SK-N-SH (cell line): Measurements from ENCODE around the gene PRPS1. TPM values are rescaled to one million over a fixed set of nuclear protein-coding genes. Genes with fewer than 3 reads are reported as not detected.

ENCODE experiments used
- CTCF ChIA-PET: fragments of 300-600, 350-600 bp; formaldehyde crosslinking; extraction: SDS; loops from one replicate; lab custom pipeline; 2021; lab: Yijun Ruan, JAX
- POLR2A ChIA-PET: fragments of 350-600 bp; sonication (Branson Sonifier 250); formaldehyde crosslinking; extraction: SDS; loops from one replicate; lab custom pipeline; 2020; ENCODE audit warnings: antibody characterized with exemption, inconsistent platforms; lab: Yijun Ruan, JAX
- DNase-seq: peaks from one replicate; pipeline ENCODE4 v3.0.0; 2012
- H2AFZ ChIP-seq: fragments of 200-600 bp; sonication (generic); 2 replicates; pipeline ENCODE4 v1.8.1; 2016; ENCODE audit warnings: antibody characterized with exemption, mild to moderate bottlenecking, low read depth
- H3F3A ChIP-seq: fragments of 200-600 bp; sonication (generic); replicated peaks from 2 replicates; pipeline ENCODE3; 2016; ENCODE audit warnings: antibody characterized with exemption, mild to moderate bottlenecking; ENCODE audit not compliant: insufficient read depth
- H3K27ac ChIP-seq, 2 experiments: fragments of 200-500 bp in 1 of 2; fragments of 200-600 bp in 1 of 2; sonication (Bioruptor generic) in 1 of 2; sonication (generic), shearing (Covaris generic) in 1 of 2; 2 replicates each; pipeline versions ENCODE4 v1.5.1 to v1.6.1; 2014 to 2016; ENCODE audit warnings: low read depth in 2 of 2, inconsistent platforms in 1 of 2, low read length in 1 of 2, mild to moderate bottlenecking in 1 of 2, mixed read lengths in 1 of 2
- H3K27me3 ChIP-seq: fragments of 200-600 bp; sonication (generic), shearing (Covaris generic); 2 replicates; pipeline ENCODE4 v1.6.1; 2016; ENCODE audit warnings: mixed run types; ENCODE audit not compliant: insufficient read depth
- H3K36me3 ChIP-seq, 2 experiments: fragments of 200-500 bp in 1 of 2; fragments of 200-600 bp in 1 of 2; sonication (Bioruptor generic) in 1 of 2; sonication (generic) in 1 of 2; replicated peaks in 1 of 2; 2 replicates each; pipeline versions ENCODE3 to v1.5.1; 2014 to 2016; ENCODE audit warnings: low read length in 1 of 2, mild to moderate bottlenecking in 1 of 2; ENCODE audit not compliant: insufficient read depth in 2 of 2, control insufficient read depth in 1 of 2
- H3K4me1 ChIP-seq, 2 experiments: fragments of 200-500 bp in 1 of 2; fragments of 200-600 bp in 1 of 2; sonication (Bioruptor generic) in 1 of 2; sonication (generic), shearing (Covaris generic) in 1 of 2; 2 replicates each; pipeline versions ENCODE4 v1.5.1 to v1.6.1; 2014 to 2016; ENCODE audit warnings: low read depth in 1 of 2, low read length in 1 of 2, mixed run types in 1 of 2; ENCODE audit not compliant: insufficient read depth in 2 of 2, control insufficient read depth in 1 of 2
- H3K4me2 ChIP-seq: fragments of 200-600 bp; sonication (generic), shearing (Covaris generic); 2 replicates; pipeline ENCODE4 v1.6.1; 2017; ENCODE audit warnings: mixed run types
- H3K4me3 ChIP-seq, 2 experiments: fragments of 200-500 bp in 1 of 2; fragments of 200-600 bp in 1 of 2; sonication (Bioruptor generic) in 1 of 2; sonication (generic), shearing (Covaris generic) in 1 of 2; 2 replicates each; pipeline versions ENCODE4 v1.5.1 to v1.8.1; 2014 to 2016; ENCODE audit warnings: low read depth in 2 of 2, inconsistent platforms in 1 of 2, low read length in 1 of 2, mild to moderate bottlenecking in 1 of 2, mixed read lengths in 1 of 2, moderate library complexity in 1 of 2
- H3K79me2 ChIP-seq: fragments of 200-600 bp; sonication (generic); 2 replicates; pipeline ENCODE4 v1.8.1; 2017; ENCODE audit warnings: mild to moderate bottlenecking; ENCODE audit not compliant: insufficient read depth
- H3K9ac ChIP-seq: fragments of 200-600 bp; sonication (generic); 2 replicates; pipeline ENCODE4 v1.6.1; 2017; ENCODE audit warnings: mixed run types
- H3K9me2 ChIP-seq: fragments of 200-600 bp; sonication (generic); 2 replicates; pipeline ENCODE4 v1.6.1; 2017; ENCODE audit warnings: mixed run types
- H3K9me3 ChIP-seq: fragments of 200-600 bp; sonication (generic); 2 replicates; pipeline ENCODE4 v1.6.1; 2017; ENCODE audit warnings: mixed run types, mild to moderate bottlenecking, moderate library complexity
- H4K20me1 ChIP-seq: fragments of 200-600 bp; sonication (generic); 2 replicates; pipeline ENCODE4 v1.6.1; 2017; ENCODE audit warnings: mild to moderate bottlenecking, mixed run types; ENCODE audit not compliant: insufficient read depth
- CHD2 ChIP-seq: fragments of 150-350 bp; IDR thresholded peaks from 2 replicates; pipeline ENCODE4 v1.6.1; 2018; ENCODE audit warnings: low read length; ENCODE audit not compliant: partially characterized antibody
- CTCF ChIP-seq: fragments of 200-600 bp; sonication (generic); IDR thresholded peaks from 2 replicates; pipeline ENCODE4 v1.6.1; 2017; ENCODE audit warnings: antibody characterized with exemption, mild to moderate bottlenecking, moderate library complexity
- ELF1 ChIP-seq: IDR thresholded peaks from 2 replicates; pipeline ENCODE4 v1.4.0; 2012
- EP300 ChIP-seq, 2 experiments: IDR thresholded peaks; 2 replicates each; pipeline versions ENCODE4 v1.4.0 to v1.6.1; 2012; ENCODE audit warnings: borderline replicate concordance in 1 of 2, low read depth in 1 of 2, low read length in 1 of 2
- EZH2phosphoT487 ChIP-seq: fragments of 200-600 bp; sonication (generic); IDR thresholded peaks from 2 replicates; pipeline ENCODE4 v1.6.1; 2017; ENCODE audit warnings: low read depth, mixed run types, mild to moderate bottlenecking, antibody characterized with exemption, moderate library complexity, borderline replicate concordance
- FOSL2 ChIP-seq: IDR thresholded peaks from 2 replicates; pipeline ENCODE4 v1.4.0; 2012; ENCODE audit warnings: low read depth, mild to moderate bottlenecking, moderate library complexity, borderline replicate concordance
- FOXJ3 ChIP-seq: sonication (generic); formaldehyde crosslinking; IDR thresholded peaks from 2 replicates; pipeline ENCODE4 v1.5.1; 2020; ENCODE audit warnings: mild to moderate bottlenecking, missing genetic modification reagents
- GABPA ChIP-seq: IDR thresholded peaks from 2 replicates; pipeline ENCODE4 v1.4.0; 2012; ENCODE audit warnings: low read depth, mild to moderate bottlenecking
- IRF3 ChIP-seq: fragments of 150-350 bp; IDR thresholded peaks from 2 replicates; pipeline ENCODE4 v1.6.1; 2016; ENCODE audit warnings: mild to moderate bottlenecking, low read depth, low read length
- JUND ChIP-seq: IDR thresholded peaks from 2 replicates; pipeline ENCODE4 v1.4.0; 2012
- MEF2A ChIP-seq: IDR thresholded peaks from 2 replicates; pipeline ENCODE4 v1.4.0; 2012; ENCODE audit warnings: low read depth, borderline replicate concordance
- MXI1 ChIP-seq: IDR thresholded peaks from 2 replicates; pipeline ENCODE4 v1.6.1; 2012; ENCODE audit warnings: mild to moderate bottlenecking, low read depth, low read length, improper control_type of control experiment
- NRF1 ChIP-seq: IDR thresholded peaks from 2 replicates; pipeline ENCODE4 v1.6.1; 2012; ENCODE audit warnings: low read depth, mild to moderate bottlenecking, low read length
- PBX3 ChIP-seq: IDR thresholded peaks from 2 replicates; pipeline ENCODE4; 2012
- RCOR1 ChIP-seq: fragments of 150-350 bp; IDR thresholded peaks from 2 replicates; pipeline ENCODE4 v1.6.1; 2017; ENCODE audit warnings: antibody characterized with exemption, low read length
- RFX5 ChIP-seq: IDR thresholded peaks from 2 replicates; pipeline ENCODE4 v1.6.1; 2012; ENCODE audit warnings: mild to moderate bottlenecking, improper control_type of control experiment, low read length
- RXRA ChIP-seq: IDR thresholded peaks from 2 replicates; pipeline ENCODE4 v1.4.0; 2012; ENCODE audit warnings: low read depth, mild to moderate bottlenecking, borderline replicate concordance
- USF2 ChIP-seq: fragments of 150-350 bp; IDR thresholded peaks from 2 replicates; pipeline ENCODE4 v1.6.1; 2017; ENCODE audit warnings: antibody characterized with exemption, low read length, low read depth, borderline replicate concordance
- YY1 ChIP-seq: IDR thresholded peaks from 2 replicates; pipeline ENCODE4 v1.4.0; 2012; ENCODE audit warnings: low read depth, mild to moderate bottlenecking
- ZBTB33 ChIP-seq: IDR thresholded peaks from 2 replicates; pipeline ENCODE4 v1.4.0; 2012; ENCODE audit warnings: low read depth, borderline replicate concordance
- WGBS: methylation state at CpG from one replicate; pipeline ENCODE4 v1.1.6; 2017; ENCODE audit warnings: low lambda C conversion rate; 5-methylcytosine and 5-hydroxymethylcytosine counted together
- polyA plus RNA-seq, 3 experiments: library from polyadenylated mRNA; depleted of rRNA; stranded (reverse); fragments of >200 nt; gene quantifications; 2 replicates each; pipeline ENCODE4 v1.2.3, GENCODE V29; 2012

PRPS1 gene
- polyA plus RNA-seq, 1 of the 3 experiments (the other 2 are of a cell fraction), result 42.3 TPM

- no peak for TF ChIP-seq ZBTB33
- TF ChIP-seq EZH2phosphoT487, result no peak
Measured at GRCh38 chrX:107656978-107657377, 28.7 kb downstream of the PRPS1 start (continued).

GRCh38 chrX:107658660-107659059 lies 30.4 kb downstream of the PRPS1 start:
- ChIA-PET POLR2A (interaction anchor here (1.8 kb wide), 1 partner anchor 118 kb away, joined by 4 read pairs; the partner anchor contains the start of gene NCBP2L), CTCF (interaction anchor here (1.0 to 5.9 kb wide), 7 partner anchors 15 to 122 kb away, joined by 3 to 63 read pairs (median 7); partner anchors contain the start of genes NCBP2L and TSC22D3)
- H3K9me3 ChIP-seq, result no peaks in the 10 kb centered on the region

More at GRCh38 chrX:107658660-107659059, 30.4 kb downstream of the PRPS1 start:
- no peak overlapping the region for H3K27ac ChIP-seq
- H3K9me2 ChIP-seq, result no peaks in the 10 kb centered on the region
- H3K9ac ChIP-seq, result no peak overlapping the region
- H3K79me2 ChIP-seq, result no peaks in the 10 kb centered on the region
- H3K4me3 ChIP-seq, result no peak overlapping the region
- H2AFZ ChIP-seq, result no peak overlapping the region
- H3K36me3 ChIP-seq, result no peaks in the 10 kb centered on the region
- WGBS, result 54% methylated on average over 5 of the region's 5 CpGs
- no peaks in the 10 kb centered on the region; a peak in 1 of 4 replicates for H3K4me1 ChIP-seq
- H3K4me2 ChIP-seq, result no peak overlapping the region
- TF ChIP-seq EP300 (IDR thresholded peaks at IDR 0.05; ENCODE audit: borderline replicate concordance in 1 of 2, low read depth in 1 of 2, low read length in 1 of 2), result no peak
- TF ChIP-seq FOXJ3 (CRISPR knock-in tag), result no peak
- TF ChIP-seq RFX5, result no peak
- TF ChIP-seq GABPA, result no peak
- TF ChIP-seq CHD2, result no peak
- no peak for TF ChIP-seq IRF3
- TF ChIP-seq MXI1, result no peak
- no peak for TF ChIP-seq YY1
- no peak for TF ChIP-seq JUND
- no peak for TF ChIP-seq FOSL2
- no peak for TF ChIP-seq EZH2phosphoT487
- TF ChIP-seq PBX3, result no peak
- no peak for TF ChIP-seq ZBTB33
- no peak for TF ChIP-seq RXRA
- no peak for TF ChIP-seq RCOR1
- no peak for TF ChIP-seq NRF1
- TF ChIP-seq CTCF, result no peak
- TF ChIP-seq ELF1, result no peak
- TF ChIP-seq MEF2A, result no peak
- no peak for TF ChIP-seq USF2
- no peaks in the 10 kb centered on the region; the same call in 1 of the 2 replicates for H3K27me3 ChIP-seq
- no peaks in the 10 kb centered on the region for H3F3A ChIP-seq
- 0 out of 2 replicates have a peak, but pooled peaks cover 3% of the 10 kb centered on the region for H4K20me1 ChIP-seq
- DNase-seq, result no peak
